ENCODE results near the gene GUCY1A1.
"Not testable (repeated sequence)": the region's sequence is repeated elsewhere in the genome, so short reads cannot be mapped to it uniquely, and the experiment has no call there.

GUCY1A1 gene, protein sequence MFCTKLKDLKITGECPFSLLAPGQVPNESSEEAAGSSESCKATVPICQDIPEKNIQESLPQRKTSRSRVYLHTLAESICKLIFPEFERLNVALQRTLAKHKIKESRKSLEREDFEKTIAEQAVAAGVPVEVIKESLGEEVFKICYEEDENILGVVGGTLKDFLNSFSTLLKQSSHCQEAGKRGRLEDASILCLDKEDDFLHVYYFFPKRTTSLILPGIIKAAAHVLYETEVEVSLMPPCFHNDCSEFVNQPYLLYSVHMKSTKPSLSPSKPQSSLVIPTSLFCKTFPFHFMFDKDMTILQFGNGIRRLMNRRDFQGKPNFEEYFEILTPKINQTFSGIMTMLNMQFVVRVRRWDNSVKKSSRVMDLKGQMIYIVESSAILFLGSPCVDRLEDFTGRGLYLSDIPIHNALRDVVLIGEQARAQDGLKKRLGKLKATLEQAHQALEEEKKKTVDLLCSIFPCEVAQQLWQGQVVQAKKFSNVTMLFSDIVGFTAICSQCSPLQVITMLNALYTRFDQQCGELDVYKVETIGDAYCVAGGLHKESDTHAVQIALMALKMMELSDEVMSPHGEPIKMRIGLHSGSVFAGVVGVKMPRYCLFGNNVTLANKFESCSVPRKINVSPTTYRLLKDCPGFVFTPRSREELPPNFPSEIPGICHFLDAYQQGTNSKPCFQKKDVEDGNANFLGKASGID

DNA sequence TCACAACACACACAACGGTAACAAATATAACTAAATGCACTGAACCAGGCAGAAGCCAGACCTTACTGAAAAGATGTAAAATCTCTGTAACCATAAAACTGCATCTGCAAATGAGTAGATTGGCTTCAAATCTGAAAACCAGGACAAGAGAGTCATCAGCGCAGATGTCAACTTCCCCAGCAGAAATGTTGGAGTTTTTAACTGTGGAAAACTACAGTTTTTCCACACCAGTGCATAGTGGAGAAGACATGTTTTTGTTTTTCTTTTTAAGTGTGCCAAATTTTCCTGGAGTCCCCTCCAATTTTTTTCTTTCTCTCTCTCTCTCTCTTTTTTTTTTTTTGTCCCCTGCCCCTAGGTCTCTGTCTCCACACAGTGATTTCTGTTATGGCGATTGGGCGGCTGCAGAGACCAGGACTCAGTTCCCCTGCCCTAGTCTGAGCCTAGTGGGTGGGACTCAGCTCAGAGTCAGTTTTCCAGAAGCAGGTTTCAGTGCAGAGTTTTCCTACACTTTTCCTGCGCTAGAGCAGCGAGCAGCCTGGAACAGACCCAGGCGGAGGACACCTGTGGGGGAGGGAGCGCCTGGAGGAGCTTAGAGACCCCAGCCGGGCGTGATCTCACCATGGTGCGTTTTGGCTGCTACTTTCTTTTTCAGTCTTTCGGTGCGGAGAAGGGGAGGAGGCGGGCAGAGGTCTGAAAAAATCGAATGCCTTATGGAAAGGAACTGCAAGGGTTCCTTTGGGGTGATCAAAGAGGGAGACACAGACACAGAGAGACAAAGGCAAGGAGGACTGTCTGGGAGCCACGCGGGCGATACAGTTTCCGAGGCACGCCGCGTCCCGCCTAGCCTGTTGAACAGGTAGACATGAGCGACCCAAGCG lies at the start of gene GUCY1A1:
Gene GUCY1A1, plus strand, starts transcription at position 505 of the 878 bp plus-strand sequence. CDS start 30,020 bp downstream, outside the sequence.
- no peak for DNase-seq

DNA sequence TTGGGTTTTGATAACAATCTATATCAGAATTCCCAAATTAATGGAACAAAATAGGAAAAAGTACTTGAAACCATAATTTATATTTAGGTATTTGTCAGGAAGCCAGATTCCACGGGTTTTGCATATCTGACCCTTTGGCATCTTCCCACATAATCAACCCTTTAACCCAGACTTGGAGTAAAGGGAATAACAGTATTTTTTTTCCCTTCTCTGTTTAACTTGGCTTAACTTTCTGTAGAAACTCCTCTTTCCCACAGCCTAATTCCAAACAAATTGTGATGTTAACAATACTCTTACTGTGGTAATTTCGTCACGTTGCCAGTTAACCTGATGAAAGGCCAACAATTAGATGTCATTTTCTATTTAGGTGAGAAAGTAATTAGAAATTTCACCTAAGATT lies 49.4 kb upstream of the GUCY1A1 start:
- DNase-seq, result no peak

DNA sequence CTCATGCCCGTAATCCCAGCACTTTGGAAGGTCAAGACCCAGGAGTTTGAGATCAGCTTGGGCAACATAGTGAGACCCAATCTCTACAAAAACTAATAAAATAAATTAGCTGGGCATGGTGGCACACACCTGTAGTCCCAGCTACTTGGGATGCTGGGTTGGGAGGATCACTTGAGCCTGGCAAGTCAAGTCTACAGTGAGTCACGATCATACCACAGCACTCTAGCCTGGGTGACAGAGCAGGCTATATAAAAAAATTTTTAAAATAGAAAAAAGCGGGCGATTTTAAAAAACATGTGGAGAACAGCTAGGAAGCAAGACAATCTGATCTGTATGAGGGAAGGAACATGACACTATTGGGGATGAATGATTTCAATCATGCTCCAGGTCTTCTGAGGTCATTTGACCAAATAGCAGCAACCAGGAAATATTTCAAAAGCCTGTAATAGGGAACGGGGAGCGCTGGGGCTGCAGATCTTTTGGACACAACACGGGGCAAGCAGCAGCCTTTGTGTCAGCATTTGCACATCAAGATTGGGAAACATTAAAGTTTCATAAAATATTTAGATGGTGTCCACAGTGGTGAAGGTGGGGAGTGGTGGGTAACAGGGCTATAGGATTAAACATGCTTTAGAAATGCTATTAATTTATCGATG lies 48.3 kb upstream of the GUCY1A1 start:
- no peak for DNase-seq

DNA sequence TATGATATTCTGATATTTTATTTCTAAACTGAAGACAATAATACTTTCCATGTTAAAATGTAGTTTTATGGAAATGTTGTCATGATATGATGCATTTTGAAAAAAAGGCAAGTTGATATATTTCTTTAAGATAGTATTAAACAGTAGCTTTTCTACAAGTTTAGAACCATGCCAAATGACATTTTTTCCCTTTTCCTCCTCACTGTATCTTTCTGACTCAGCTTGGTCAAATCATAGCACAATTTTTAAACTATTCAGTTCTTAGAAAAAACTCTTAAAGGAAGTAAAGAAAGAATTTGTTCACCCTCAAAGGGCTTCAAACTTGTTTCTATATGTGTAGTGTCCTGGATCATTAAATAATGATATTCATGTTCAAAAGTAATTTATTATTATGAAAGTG lies 46.0 kb upstream of the GUCY1A1 start:
- no peak for DNase-seq

DNA sequence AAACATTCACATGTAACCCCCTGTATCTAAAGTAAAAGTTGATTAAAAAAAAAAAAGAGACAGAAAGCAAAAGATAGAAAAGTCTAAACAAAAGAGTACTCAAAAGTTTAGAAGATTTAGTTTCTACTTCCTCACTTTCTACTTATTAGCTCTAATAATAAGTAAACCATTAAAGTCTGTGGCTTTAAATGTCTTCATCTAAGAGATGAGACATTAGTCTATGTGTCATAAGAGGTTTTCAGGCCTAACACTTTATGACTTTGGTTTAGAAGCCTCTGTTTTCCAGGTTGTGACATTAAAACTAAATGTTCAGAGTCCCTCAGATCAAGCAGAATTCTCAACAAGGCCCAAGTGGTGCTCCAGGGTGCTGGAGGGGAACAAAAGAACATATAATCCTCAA lies 42.2 kb upstream of the GUCY1A1 start:
- DNase-seq, result no peak

DNA sequence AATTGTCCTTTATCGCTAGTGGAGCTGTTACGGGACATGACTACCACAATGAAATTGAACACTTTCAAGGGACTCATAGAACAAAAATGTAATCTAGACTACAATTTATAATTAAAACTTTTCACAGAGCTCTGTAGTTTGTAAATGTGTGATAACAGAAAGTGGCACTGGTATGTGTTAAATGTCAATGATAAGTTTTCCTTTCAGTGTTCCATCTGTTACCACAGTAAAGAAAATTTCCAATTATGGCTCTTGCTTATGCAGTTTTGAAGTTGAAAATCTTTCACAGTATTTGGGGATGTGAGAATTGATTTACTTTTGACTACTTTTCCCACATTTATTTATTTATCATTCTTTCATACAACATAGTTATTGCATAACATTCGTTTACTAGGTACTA lies 40.1 kb upstream of the GUCY1A1 start:
- no peak for DNase-seq

DNA sequence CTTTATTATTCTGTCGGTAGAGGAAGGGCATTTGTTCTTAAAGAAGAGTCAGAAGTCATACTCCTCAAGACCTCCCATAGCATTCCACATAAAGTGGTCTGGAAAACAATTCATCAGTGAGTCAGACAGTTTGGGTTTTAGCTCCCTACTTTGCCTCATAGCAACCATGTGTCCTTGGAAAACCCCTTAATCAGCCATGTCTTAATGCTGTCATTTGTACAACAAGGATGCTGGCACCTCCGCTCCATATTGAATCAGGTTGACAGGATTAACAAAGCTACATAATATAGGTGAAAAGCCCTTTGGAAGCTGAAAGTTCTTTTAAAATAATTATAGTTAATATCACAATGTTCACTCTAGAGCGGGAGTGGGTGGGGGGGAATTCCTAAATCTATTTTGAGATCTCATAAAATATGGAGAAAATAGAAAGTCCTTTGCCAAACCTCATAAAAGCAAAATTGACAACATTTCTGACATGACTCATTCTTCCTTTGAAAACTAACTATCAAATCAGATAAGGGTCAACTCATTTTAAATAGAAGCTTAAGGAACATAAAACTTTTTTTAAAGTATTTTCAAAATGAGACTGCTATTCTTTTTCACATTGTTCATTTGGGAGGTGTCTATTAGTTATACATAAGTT lies 37.3 kb upstream of the GUCY1A1 start:
- no peak for DNase-seq

DNA sequence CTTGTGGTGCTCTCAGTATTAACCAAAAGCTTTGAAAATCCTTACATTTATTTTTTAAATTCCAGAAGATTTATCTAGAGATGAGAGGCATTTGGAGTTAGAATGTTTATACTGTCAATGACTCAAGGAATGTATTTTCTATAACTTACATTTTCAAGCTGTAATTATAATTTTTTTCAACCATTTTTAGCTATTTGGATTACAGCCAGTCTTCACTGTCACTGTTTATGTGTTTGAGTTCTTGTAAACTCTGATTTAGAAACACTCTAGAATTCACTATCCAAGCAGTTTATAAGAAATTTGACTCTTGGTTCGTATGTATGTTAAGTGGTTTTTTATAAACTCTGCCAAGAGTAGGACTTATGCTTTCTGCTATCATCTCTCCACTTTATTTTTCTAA lies 36.7 kb upstream of the GUCY1A1 start:
- DNase-seq, result no peak

DNA sequence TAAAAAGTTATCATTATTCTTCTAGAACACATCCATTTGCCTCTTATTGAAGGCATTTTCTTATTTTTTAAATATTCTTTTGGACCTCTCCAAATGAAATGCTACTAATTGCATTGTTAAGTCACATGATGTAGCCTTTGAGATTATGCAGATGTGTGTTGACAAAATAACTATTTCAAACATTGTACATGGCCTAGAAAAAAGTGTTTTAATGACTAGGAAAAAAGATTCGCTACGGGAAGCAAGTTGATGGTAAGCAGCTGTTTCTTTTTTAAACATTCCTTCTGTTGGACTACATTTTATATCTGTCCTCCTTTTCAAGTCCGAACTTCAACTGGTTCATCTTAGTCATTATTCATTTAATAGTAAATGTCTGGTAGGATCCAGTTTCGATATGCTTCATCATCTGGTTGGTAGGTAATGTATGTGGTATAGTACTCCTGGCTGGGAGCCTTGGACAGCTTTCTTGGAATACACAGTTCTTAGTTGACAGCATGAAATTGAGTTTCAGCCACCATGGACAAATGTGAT lies 34.3 kb upstream of the GUCY1A1 start:
- no peak for DNase-seq

DNA sequence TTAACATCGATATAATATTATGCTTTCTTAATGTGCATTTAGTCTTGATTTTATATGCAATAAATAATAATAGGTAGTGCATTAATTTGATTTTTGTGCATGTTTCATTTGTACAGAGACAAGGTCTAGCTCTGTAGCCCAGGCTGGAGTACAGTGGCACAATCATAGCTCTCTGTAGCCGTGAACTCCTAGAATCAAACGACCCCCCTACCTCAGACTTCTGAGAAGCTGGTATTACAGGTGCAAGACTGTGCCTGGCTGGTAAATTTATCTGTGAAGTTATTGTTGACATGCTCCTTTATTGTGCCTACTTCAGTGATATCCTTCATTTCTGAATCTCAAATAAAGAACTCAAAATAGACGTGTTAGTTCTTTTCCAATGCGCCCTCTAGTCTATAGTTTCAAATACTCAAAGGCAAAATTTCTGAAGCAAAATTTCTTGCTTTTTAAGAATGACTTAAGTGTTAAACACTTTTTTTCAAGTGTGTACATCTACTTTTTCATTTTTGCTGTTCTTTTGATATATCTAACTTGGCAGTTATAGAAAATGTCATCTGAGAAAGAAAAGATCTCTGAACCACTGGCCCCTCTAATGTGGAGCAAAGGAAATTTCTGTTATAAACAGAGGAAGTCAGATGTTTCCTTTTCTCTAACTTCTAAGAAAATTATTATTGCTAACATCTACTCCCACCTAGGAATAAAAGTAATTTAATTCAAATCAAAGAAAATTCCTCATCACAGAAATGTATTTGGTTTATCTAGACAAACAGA lies 28.3 kb upstream of the GUCY1A1 start:
- DNase-seq, result no peak

DNA sequence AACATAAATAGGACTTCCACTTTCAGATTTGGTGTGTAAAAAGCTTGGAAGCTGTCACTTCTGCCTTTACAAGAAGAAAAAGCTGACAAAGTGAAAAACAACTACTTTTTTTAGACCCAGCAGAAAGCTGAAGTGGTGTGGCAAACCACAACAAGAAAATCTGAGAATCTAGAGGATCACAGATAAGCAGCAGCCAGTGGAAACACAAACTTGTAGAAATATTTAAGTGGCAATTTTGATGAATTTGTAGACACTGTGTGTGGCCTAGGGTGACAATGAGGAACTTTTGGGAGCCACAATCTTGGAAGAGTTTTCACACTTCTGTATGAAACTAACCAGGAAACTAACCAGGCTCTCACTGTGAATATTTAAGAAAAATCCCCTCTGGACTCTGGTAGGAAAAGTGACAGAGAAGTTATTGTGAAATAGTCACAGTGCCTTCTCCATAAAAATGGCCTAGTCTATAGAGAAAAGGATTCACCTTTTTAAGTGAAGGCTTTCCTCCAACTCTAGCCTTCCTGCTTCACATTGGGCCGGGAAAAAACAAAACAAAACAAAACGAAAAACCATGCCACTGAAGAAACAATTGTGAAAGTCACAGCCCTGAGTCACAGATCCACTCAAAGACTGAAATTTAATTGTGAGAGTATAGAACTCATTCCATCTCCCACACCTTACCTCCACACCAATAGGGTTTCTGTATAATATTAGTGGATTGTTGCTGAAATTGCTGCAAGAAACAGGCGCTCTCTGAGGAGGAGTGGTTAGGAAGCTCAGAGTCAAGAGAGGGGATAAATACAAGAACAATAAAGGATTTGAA lies 26.7 kb upstream of the GUCY1A1 start:
- DNase-seq, result no peak

DNA sequence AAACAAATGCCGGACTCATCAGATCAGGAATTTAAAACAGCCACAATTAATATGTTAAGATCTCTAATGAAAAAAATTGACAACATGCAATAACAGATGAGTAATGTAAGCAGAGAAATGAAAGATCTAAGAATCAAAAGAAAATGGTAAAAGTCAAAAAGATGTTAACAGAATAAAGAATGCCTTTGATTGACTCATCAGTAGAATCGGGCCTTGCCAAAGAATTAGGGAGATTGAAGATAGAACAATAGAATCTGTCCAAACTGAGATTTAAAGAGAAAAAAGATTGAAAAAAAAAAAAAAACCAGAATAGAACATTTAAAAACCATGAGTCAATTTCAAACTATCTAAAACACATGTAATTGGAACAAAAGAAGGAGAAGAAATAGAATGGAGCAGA lies 25.9 kb upstream of the GUCY1A1 start:
- DNase-seq, result no peak

DNA sequence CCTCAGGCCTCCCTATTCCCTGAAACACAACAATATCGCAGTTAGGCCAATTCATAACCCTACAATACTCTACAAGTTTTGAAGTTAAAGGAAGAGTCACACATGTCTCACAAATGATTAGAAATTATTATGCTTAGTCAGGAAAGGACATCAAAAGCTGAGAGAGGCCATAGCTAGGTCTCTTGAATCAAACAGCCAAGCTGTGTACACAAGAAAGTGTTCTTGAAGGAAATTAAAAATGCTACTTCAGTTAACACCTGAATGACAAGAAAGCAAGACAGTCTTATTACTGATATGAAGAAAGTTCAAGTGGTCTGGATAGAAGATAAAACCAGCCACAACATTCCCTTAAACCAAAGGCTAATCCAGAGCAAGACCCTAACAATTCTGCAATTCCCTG lies 23.6 kb upstream of the GUCY1A1 start:
- DNase-seq, result no peak

DNA sequence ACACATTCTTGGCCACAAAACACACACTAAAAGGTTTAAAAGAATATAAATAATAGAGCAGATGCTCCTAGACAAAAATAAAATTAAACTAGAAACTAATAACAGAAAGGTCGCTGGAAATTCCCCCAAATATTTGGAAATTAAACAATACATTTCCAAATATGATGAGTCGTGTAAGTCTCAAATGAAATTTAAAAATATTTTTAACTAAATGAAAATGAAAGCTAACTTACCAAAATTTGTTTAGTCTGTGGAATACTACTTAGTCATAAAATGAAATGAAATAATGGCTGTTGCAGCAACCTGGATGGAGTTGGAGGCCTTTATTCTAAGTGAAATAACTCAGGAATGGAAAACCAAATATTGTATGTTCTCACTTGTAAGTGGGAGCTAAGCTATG lies 20.6 kb upstream of the GUCY1A1 start:
- no peak for DNase-seq

DNA sequence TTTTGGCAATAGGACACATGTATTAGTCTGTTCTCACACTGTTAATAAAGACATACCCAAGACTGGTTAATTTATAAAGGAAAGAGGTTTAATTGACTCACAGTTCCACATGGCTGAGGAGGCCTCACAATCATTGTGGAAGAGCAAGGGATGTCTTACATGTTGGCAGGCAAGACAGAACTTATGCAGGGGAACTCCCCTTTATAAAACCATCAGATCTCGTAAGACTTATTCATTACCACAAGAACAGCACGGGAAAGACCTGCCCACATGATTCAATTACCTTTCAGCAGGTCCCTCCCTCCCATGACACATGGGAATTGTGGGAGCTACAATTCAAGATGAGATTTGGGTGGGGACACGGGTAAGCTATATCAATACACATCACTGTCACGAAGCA lies 15.9 kb upstream of the GUCY1A1 start:
- not testable (repeated sequence) for DNase-seq

DNA sequence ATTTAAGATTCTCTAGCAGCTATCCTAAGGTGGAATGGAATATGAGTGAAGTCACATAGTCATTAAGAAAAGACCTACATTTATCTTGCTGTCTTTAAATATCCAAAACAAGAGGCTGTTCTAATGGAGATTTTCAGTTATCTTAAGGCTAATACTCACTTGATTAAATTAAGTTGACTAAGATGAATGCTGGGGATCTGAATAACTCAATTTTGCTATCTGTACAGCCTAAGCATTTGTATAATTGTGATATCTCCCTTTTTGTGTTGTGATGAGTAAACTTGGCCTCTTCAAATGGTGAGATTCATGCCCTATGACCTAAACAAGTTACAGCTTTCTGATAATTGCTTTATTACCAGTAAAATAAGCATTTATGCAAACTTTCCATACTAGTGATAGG lies 13.6 kb upstream of the GUCY1A1 start:
- DNase-seq, result no peak

DNA sequence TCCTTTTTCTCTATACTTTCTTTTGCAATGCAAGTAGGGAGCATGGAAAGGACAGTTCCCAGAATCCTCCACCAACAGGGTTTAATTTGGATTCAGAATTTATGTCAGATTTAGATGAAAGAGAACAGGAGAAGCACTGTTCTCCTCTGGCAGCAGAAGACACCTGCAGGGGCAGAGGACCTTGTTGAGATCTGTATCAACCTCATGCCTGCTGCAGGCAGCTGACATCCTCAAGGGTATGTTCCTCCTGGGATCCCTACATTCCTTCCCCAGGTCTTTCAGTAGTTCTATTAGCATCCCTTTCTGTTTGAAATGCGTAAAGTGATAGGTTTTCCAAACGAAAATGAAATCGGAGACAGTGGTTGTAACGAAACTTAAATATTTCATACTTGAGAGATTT lies 10.6 kb upstream of the GUCY1A1 start:
- no peak for DNase-seq

DNA sequence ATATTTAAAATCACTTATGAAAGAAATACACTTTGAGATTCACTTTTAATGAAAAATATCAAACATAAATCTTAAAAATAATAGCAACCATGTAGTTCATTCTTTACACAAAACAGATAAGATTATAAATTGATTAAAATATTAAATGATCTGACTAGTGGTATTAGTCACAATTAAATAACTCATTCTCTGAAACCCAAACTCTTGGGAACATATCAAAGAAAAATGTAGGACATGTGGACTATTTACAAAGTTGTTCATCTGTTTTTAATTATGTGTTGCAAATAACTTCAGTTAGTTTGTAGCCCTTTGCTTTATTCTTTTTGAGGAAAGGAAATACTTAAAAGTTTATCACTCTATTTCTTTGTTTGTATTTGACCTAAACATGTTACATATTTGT lies 9.5 kb upstream of the GUCY1A1 start:
- DNase-seq, result no peak

DNA sequence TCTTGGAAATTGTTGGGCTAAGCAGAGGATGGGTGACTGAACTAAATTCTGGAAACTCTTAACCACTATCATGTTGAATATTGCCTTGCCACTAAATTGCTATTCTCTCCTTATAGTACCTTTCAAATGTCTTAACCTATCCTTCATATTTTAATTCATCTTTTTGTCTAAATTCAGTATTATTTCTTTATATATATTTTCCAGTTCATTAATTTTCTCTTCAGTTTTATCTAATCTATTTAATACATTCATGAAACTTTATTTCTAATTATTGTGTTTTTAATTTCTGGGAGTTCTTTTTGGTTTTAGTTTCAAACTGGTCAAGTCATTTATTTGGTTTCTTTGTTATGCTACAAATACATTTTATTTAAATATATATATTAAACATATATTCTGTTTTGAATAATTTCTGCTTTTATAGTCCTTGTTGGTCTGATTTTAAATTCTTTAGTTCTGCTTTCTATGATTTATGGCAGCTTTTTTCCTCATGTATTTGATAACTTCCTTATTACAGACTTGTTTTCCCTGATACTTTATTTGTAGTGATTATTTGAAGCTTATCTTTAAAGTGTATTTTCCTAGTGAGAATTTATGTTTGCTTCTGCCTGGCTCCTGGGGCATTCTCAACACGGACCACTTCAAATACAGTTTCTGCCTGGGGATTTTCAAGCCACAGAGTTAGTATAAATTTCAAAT lies 8.5 kb upstream of the GUCY1A1 start:
- no peak for DNase-seq

DNA sequence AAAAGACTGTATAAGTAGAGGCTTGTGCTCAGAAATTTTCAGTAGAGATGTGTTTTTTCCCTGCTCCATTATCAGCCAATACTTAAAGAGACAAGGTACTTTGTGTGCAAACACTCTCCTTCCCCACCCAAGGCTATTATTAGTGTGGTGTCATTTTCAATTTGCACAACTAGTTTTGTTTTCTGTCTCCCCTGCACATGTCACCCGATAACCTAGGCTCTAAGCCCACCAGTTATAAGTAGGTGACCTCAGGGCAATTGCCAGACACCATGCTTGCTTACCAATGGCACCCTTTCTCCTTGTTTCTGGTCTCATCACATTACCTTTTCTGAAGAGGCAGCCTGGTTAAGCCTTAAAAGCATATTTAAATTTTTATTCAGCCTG lies 8.0 kb upstream of the GUCY1A1 start:
- no peak for DNase-seq

Measured in NCI-H1105 treated with DMSO at 0.1 percent for 48 hours (cell line).